Right renal pelvis (tissue), 4 donors: ENCODE measurements around the gene RNF5. TPM values are rescaled to one million over a fixed set of nuclear protein-coding genes. Genes with fewer than 3 reads are reported as not detected.

Experiments
- DNase-seq, 4 donors: peaks; one replicate each; pipeline ENCODE4 v3.0.0-alpha.2; 2013; ENCODE audit warnings: low read depth in 4 of 4, low spot score in 3 of 4, missing footprints in 1 of 4
- polyA plus RNA-seq, 4 donors: library from polyadenylated mRNA; unstranded; fragments of 120-200 nt; gene quantifications; one replicate each; pipeline ENCODE4 v1.2.1, GENCODE V29; 2013; ENCODE audit not compliant: insufficient read length in 4 of 4

Gene RNF5
- polyA plus RNA-seq, 4 donors = 104 to 122 (median 109) TPM

- no peak for DNase-seq
Measured at GRCh38 chr6:32151863-32152768, 26.1 kb upstream of the RNF5 start, which contains the start of gene PRRT1. Gene PRRT1 (minus strand): TSS chr6:32151939. CDS start chr6:32151827, 112 bp downstream.

- no peak for DNase-seq
Measured at GRCh38 chr6:32152769-32153563, 25.2 kb upstream of the RNF5 start.

- DNase-seq = peak; percentile 89 to 95 (median 92)
Measured at GRCh38 chr6:32153564-32154513, 24.4 kb upstream of the RNF5 start, which contains the start of gene PPT2. Gene PPT2 (plus strand): TSS chr6:32154141. CDS start chr6:32154595, 454 bp downstream.

GRCh38 chr6:32154514-32155161 lies 23.6 kb upstream of the RNF5 start:
- DNase-seq = peak in 1 of 4 donors; percentile 60

- DNase-seq = no peak
Measured at GRCh38 chr6:32156891-32157290, 21.3 kb upstream of the RNF5 start.

GRCh38 chr6:32158052-32158451 lies 20.2 kb upstream of the RNF5 start:
- DNase-seq = no peak

GRCh38 chr6:32163559-32164258 lies 14.5 kb upstream of the RNF5 start:
- no peak for DNase-seq

GRCh38 chr6:32164295-32164694 lies 13.9 kb upstream of the RNF5 start, which contains the start of gene EGFL8:
Gene EGFL8 (plus strand): TSS chr6:32164595. CDS start chr6:32166166, 1,571 bp downstream.
- no peak for DNase-seq

- no peak for DNase-seq
Measured at GRCh38 chr6:32166411-32167061, 11.7 kb upstream of the RNF5 start.

- no peak for DNase-seq
Measured at GRCh38 chr6:32167154-32167760, 10.9 kb upstream of the RNF5 start.

- no peak for DNase-seq
Measured at GRCh38 chr6:32167761-32168262, 10.4 kb upstream of the RNF5 start.

GRCh38 chr6:32168350-32168749 lies 9.9 kb upstream of the RNF5 start:
- no peak for DNase-seq

- DNase-seq = no peak
Measured at GRCh38 chr6:32168807-32169591, 9.2 kb upstream of the RNF5 start.

GRCh38 chr6:32170294-32170693 lies 7.9 kb upstream of the RNF5 start:
- DNase-seq = no peak

- DNase-seq = no peak
Measured at GRCh38 chr6:32171234-32171633, 7.0 kb upstream of the RNF5 start.

- DNase-seq = no peak
Measured at GRCh38 chr6:32173051-32173727, 5.0 kb upstream of the RNF5 start.

- no peak for DNase-seq
Measured at GRCh38 chr6:32174416-32174815, 3.8 kb upstream of the RNF5 start.
